Left ventricle myocardium inferior (tissue), 1 donor: Measurements from ENCODE around the gene HACD1. TPM values are rescaled to one million over a fixed set of nuclear protein-coding genes. Genes with fewer than 3 reads are reported as not detected.

Experiments used
- DNase-seq: peaks from one replicate; pipeline ENCODE4 v3.0.0-alpha.2; 2020
- H3K27ac ChIP-seq: fragments of 200-600 bp; replicated peaks from 2 replicates; pipeline ENCODE4 v1.8.0; 2021
- H3K27me3 ChIP-seq: fragments of 200-600 bp; 2 replicates; pipeline ENCODE4 v1.8.0; 2021; ENCODE audit warnings: low read depth
- H3K36me3 ChIP-seq: fragments of 200-600 bp; 2 replicates; pipeline ENCODE4 v1.8.0; 2021
- H3K4me1 ChIP-seq: fragments of 200-600 bp; 2 replicates; pipeline ENCODE4 v1.8.0; 2021
- H3K4me3 ChIP-seq: fragments of 200-600 bp; 2 replicates; pipeline ENCODE4 v1.8.0; 2021; ENCODE audit warnings: mild to moderate bottlenecking, moderate library complexity
- H3K9me3 ChIP-seq: fragments of 200-600 bp; replicated peaks from 2 replicates; pipeline ENCODE4 v1.8.0; 2021
- CTCF ChIP-seq: fragments of 200-600 bp; IDR thresholded peaks from 2 replicates; pipeline ENCODE4 v1.8.0; 2021; ENCODE audit warnings: antibody characterized with exemption, mild to moderate bottlenecking, borderline replicate concordance
- intact Hi-C: fragments of 100-400 bp; cut with micrococcal nuclease; formaldehyde crosslinking; loops from one replicate; pipeline ENCODE4 v1.11.0; 2022
- total RNA-seq: library from RNA; stranded (reverse); fragmentation: NEBNext Ultra II Directional; extraction: Animal tissue kit (Norgen Biotek cat#: 25700); gene quantifications from one replicate; pipeline ENCODE4 v1.2.1, GENCODE V29; 2021
- donor health status: DM: no; HTN: yes; CAD: no; lungs with severe emphysema.

The HACD1 gene
- total RNA-seq, 1 donor from 2014 or later, result 173 TPM

- H3K36me3 ChIP-seq, result peaks cover 9% of the 10 kb centered on the region
- no peak overlapping the region for H3K4me3 ChIP-seq
- no peak overlapping the region for H3K27ac ChIP-seq
- H3K27me3 ChIP-seq, result no peaks in the 10 kb centered on the region
- H3K4me1 ChIP-seq, result peaks cover 69% of the 10 kb centered on the region
- intact Hi-C loops, result no loop called here
- no peak for DNase-seq
- peaks cover 12% of the 10 kb centered on the region for H3K9me3 ChIP-seq
- no peak for TF ChIP-seq CTCF
Observed at GRCh38 chr10:17652585-17652984, 35.4 kb upstream of the HACD1 start.

GRCh38 chr10:17651896-17652295 is 34.7 kb upstream of the HACD1 start:
- no peak for TF ChIP-seq CTCF
- DNase-seq, result no peak
- no peak overlapping the region for H3K4me3 ChIP-seq
- H3K36me3 ChIP-seq, result peaks cover 9% of the 10 kb centered on the region
- intact Hi-C loops, result no loop called here
- no peaks in the 10 kb centered on the region for H3K27me3 ChIP-seq
- peaks cover 8% of the 10 kb centered on the region for H3K9me3 ChIP-seq
- H3K27ac ChIP-seq, result no peak overlapping the region
- peaks cover 70% of the 10 kb centered on the region for H3K4me1 ChIP-seq

GRCh38 chr10:17650416-17650815 is 33.2 kb upstream of the HACD1 start:
- no peak overlapping the region for H3K4me3 ChIP-seq
- H3K9me3 ChIP-seq, result peaks cover 8% of the 10 kb centered on the region
- no peaks in the 10 kb centered on the region for H3K27me3 ChIP-seq
- peaks cover 9% of the 10 kb centered on the region for H3K36me3 ChIP-seq
- peaks cover 74% of the 10 kb centered on the region for H3K4me1 ChIP-seq
- no peak for TF ChIP-seq CTCF
- no peak for DNase-seq
- H3K27ac ChIP-seq, result no peak overlapping the region
- intact Hi-C loops, result no loop called here

- Histone ChIP-seq H3K9me3 (peaks cover 8% of the 10 kb centered on the region), H3K27me3 (no peaks in the 10 kb centered on the region), H3K27ac (no peak overlapping the region), H3K4me1 (peaks cover 74% of the 10 kb centered on the region), H3K36me3 (peaks cover 9% of the 10 kb centered on the region), H3K4me3 (no peak overlapping the region)
- no peak for DNase-seq
- TF ChIP-seq CTCF, result no peak
- intact Hi-C loops, result no loop called here
Observed at GRCh38 chr10:17649836-17650235, 32.7 kb upstream of the HACD1 start.

GRCh38 chr10:17649052-17649451 is 31.9 kb upstream of the HACD1 start:
- no peak for TF ChIP-seq CTCF
- no peak overlapping the region for H3K27ac ChIP-seq

More at GRCh38 chr10:17649052-17649451, 31.9 kb upstream of the HACD1 start:
- peaks cover 81% of the 10 kb centered on the region for H3K4me1 ChIP-seq
- DNase-seq, result no peak
- no peaks in the 10 kb centered on the region for H3K27me3 ChIP-seq
- peaks cover 8% of the 10 kb centered on the region for H3K9me3 ChIP-seq
- peaks cover 9% of the 10 kb centered on the region for H3K36me3 ChIP-seq
- intact Hi-C loops, result no loop called here
- no peak overlapping the region for H3K4me3 ChIP-seq
